ENCODE measurements around the gene GMEB1. TPM values are rescaled to one million over a fixed set of nuclear protein-coding genes. Genes with fewer than 3 reads are reported as not detected.

Gene GMEB1
- total and polyA plus RNA-seq, 2 experiments from 2014 or later = 13.3 to 20.2 TPM

DNA sequence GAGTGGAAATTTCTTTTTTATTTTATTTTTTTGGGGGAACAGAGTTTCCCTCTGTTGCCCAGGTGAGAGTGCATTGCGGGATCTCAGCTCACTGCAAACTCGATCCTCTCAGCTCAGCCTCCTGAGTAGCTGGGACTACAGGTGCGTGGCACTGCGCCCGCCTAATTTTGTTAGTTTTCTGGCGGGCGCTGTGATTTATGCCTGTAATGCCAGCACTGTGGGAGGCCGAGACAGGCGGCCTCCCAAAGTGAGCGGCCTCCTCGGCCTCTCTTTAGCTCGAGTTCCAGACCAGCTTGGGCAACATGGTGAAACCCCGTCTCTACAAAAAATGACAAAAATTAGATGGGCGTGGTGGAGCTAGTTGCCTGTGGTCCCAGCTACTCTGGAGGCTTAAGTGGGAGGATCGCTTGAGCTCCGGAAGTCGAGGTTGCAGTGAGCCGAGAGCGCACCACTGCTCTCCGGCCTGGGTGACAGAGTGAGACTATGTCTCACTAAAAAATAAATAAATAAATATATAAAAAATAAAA, 2.7 kb downstream of the GMEB1 start:
- Mint-ChIP-seq H3K27me3 (ENCODE audit: insufficient read depth, low read depth, poor library complexity) (peaks cover 8% of the 10 kb centered on the region), H3K4me3 (no peak overlapping the region), H3K36me3 (ENCODE audit: low read depth) (no peaks in the 10 kb centered on the region; the same call in 2 of the 3 replicates), H3K4me1 (peaks cover 14% of the 10 kb centered on the region; the same call in 2 of the 3 replicates), H3K9me3 (no peaks in the 10 kb centered on the region), H3K27ac (no peak overlapping the region)
- no peak for ATAC-seq
- peaks cover 12% of the 10 kb centered on the region for H3F3A ChIP-seq (replicated peaks; ENCODE audit: low read depth)
- no peak overlapping the region for H2AFZ ChIP-seq
- no peaks in the 10 kb centered on the region for H3K9me2 ChIP-seq (ENCODE audit: insufficient read depth)
- peaks cover 5% of the 10 kb centered on the region; the same call in 1 of the 2 replicates for H4K20me1 ChIP-seq (replicated peaks; ENCODE audit: insufficient read depth)
- TF ChIP-seq EZH2 (IDR thresholded peaks at IDR 0.05; ENCODE audit: low read depth, unreplicated experiment) = no peak
- TF ChIP-seq ZNF331 (CRISPR knock-in tag; IDR thresholded peaks at IDR 0.05; ENCODE audit: low read depth) = no peak
- no peak for TF ChIP-seq POLR2AphosphoS5 (IDR thresholded peaks at IDR 0.05; ENCODE audit: low read depth)
- TF ChIP-seq, protein P1, sequence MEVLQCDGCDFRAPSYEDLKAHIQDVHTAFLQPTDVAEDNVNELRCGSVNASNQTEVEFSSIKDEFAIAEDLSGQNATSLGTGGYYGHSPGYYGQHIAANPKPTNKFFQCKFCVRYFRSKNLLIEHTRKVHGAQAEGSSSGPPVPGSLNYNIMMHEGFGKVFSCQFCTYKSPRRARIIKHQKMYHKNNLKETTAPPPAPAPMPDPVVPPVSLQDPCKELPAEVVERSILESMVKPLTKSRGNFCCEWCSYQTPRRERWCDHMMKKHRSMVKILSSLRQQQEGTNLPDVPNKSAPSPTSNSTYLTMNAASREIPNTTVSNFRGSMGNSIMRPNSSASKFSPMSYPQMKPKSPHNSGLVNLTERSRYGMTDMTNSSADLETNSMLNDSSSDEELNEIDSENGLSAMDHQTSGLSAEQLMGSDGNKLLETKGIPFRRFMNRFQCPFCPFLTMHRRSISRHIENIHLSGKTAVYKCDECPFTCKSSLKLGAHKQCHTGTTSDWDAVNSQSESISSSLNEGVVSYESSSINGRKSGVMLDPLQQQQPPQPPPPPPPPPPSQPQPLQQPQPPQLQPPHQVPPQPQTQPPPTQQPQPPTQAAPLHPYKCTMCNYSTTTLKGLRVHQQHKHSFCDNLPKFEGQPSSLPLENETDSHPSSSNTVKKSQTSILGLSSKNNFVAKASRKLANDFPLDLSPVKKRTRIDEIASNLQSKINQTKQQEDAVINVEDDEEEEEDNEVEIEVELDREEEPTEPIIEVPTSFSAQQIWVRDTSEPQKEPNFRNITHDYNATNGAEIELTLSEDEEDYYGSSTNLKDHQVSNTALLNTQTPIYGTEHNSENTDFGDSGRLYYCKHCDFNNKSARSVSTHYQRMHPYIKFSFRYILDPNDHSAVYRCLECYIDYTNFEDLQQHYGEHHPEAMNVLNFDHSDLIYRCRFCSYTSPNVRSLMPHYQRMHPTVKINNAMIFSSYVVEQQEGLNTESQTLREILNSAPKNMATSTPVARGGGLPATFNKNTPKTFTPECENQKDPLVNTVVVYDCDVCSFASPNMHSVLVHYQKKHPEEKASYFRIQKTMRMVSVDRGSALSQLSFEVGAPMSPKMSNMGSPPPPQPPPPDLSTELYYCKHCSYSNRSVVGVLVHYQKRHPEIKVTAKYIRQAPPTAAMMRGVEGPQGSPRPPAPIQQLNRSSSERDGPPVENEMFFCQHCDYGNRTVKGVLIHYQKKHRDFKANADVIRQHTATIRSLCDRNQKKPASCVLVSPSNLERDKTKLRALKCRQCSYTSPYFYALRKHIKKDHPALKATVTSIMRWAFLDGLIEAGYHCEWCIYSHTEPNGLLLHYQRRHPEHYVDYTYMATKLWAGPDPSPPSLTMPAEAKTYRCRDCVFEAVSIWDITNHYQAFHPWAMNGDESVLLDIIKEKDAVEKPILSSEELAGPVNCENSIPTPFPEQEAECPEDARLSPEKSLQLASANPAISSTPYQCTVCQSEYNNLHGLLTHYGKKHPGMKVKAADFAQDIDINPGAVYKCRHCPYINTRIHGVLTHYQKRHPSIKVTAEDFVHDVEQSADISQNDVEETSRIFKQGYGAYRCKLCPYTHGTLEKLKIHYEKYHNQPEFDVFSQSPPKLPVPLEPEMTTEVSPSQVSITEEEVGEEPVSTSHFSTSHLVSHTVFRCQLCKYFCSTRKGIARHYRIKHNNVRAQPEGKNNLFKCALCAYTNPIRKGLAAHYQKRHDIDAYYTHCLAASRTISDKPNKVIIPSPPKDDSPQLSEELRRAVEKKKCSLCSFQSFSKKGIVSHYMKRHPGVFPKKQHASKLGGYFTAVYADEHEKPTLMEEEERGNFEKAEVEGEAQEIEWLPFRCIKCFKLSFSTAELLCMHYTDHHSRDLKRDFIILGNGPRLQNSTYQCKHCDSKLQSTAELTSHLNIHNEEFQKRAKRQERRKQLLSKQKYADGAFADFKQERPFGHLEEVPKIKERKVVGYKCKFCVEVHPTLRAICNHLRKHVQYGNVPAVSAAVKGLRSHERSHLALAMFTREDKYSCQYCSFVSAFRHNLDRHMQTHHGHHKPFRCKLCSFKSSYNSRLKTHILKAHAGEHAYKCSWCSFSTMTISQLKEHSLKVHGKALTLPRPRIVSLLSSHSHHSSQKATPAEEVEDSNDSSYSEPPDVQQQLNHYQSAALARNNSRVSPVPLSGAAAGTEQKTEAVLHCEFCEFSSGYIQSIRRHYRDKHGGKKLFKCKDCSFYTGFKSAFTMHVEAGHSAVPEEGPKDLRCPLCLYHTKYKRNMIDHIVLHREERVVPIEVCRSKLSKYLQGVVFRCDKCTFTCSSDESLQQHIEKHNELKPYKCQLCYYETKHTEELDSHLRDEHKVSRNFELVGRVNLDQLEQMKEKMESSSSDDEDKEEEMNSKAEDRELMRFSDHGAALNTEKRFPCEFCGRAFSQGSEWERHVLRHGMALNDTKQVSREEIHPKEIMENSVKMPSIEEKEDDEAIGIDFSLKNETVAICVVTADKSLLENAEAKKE (CRISPR knock-in tag; IDR thresholded peaks at IDR 0.05) = no peak
- TF ChIP-seq JUNB (IDR thresholded peaks at IDR 0.05; ENCODE audit: unreplicated experiment) = no peak
- no peak for TF ChIP-seq STAT1 (IDR thresholded peaks at IDR 0.05; ENCODE audit: unreplicated experiment)
- no peak for TF ChIP-seq EZH2phosphoT487 (IDR thresholded peaks at IDR 0.05; ENCODE audit: unreplicated experiment)
- no peak for TF ChIP-seq NANOG (IDR thresholded peaks at IDR 0.05; ENCODE audit: borderline replicate concordance)
- no peak for TF ChIP-seq CREB1 (CRISPR knock-in tag; IDR thresholded peaks at IDR 0.05; ENCODE audit: low read depth)
- TF ChIP-seq ZNF114 (CRISPR knock-in tag; IDR thresholded peaks at IDR 0.05) = no peak
- TF ChIP-seq, protein P2, sequence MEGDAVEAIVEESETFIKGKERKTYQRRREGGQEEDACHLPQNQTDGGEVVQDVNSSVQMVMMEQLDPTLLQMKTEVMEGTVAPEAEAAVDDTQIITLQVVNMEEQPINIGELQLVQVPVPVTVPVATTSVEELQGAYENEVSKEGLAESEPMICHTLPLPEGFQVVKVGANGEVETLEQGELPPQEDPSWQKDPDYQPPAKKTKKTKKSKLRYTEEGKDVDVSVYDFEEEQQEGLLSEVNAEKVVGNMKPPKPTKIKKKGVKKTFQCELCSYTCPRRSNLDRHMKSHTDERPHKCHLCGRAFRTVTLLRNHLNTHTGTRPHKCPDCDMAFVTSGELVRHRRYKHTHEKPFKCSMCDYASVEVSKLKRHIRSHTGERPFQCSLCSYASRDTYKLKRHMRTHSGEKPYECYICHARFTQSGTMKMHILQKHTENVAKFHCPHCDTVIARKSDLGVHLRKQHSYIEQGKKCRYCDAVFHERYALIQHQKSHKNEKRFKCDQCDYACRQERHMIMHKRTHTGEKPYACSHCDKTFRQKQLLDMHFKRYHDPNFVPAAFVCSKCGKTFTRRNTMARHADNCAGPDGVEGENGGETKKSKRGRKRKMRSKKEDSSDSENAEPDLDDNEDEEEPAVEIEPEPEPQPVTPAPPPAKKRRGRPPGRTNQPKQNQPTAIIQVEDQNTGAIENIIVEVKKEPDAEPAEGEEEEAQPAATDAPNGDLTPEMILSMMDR (conservative IDR thresholded peaks at IDR 0.05; ENCODE audit: low read depth in 2 of 2) = no peak
- TF ChIP-seq, protein P3, sequence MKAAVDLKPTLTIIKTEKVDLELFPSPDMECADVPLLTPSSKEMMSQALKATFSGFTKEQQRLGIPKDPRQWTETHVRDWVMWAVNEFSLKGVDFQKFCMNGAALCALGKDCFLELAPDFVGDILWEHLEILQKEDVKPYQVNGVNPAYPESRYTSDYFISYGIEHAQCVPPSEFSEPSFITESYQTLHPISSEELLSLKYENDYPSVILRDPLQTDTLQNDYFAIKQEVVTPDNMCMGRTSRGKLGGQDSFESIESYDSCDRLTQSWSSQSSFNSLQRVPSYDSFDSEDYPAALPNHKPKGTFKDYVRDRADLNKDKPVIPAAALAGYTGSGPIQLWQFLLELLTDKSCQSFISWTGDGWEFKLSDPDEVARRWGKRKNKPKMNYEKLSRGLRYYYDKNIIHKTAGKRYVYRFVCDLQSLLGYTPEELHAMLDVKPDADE (IDR thresholded peaks at IDR 0.05) = no peak
- TF ChIP-seq, protein P4, sequence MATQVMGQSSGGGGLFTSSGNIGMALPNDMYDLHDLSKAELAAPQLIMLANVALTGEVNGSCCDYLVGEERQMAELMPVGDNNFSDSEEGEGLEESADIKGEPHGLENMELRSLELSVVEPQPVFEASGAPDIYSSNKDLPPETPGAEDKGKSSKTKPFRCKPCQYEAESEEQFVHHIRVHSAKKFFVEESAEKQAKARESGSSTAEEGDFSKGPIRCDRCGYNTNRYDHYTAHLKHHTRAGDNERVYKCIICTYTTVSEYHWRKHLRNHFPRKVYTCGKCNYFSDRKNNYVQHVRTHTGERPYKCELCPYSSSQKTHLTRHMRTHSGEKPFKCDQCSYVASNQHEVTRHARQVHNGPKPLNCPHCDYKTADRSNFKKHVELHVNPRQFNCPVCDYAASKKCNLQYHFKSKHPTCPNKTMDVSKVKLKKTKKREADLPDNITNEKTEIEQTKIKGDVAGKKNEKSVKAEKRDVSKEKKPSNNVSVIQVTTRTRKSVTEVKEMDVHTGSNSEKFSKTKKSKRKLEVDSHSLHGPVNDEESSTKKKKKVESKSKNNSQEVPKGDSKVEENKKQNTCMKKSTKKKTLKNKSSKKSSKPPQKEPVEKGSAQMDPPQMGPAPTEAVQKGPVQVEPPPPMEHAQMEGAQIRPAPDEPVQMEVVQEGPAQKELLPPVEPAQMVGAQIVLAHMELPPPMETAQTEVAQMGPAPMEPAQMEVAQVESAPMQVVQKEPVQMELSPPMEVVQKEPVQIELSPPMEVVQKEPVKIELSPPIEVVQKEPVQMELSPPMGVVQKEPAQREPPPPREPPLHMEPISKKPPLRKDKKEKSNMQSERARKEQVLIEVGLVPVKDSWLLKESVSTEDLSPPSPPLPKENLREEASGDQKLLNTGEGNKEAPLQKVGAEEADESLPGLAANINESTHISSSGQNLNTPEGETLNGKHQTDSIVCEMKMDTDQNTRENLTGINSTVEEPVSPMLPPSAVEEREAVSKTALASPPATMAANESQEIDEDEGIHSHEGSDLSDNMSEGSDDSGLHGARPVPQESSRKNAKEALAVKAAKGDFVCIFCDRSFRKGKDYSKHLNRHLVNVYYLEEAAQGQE (IDR thresholded peaks at IDR 0.05; ENCODE audit: unreplicated experiment) = no peak
- peaks cover 23% of the 10 kb centered on the region for H3K4me1 ChIP-seq (ENCODE audit: insufficient read depth)
- peak overlapping the region; percentile 55 for H3K27ac ChIP-seq (ENCODE audit: low read depth)
- no peak overlapping the region for H3K4me2 ChIP-seq
- H3K27me3 ChIP-seq (ENCODE audit: insufficient read depth) = no peaks in the 10 kb centered on the region
- peaks cover 46% of the 10 kb centered on the region for H3K79me2 ChIP-seq (replicated peaks; ENCODE audit: insufficient read depth)
- no peaks in the 10 kb centered on the region; the same call in 1 of the 2 replicates for H3K36me3 ChIP-seq (ENCODE audit: insufficient read depth)
- no peak for DNase-seq (ENCODE audit: low spot score)
- H3K4me3 ChIP-seq = no peak overlapping the region

Data from GM23338 (cell line).